GM18526 (cell line): ENCODE data around the gene GPRASP2.

Source experiments
- POLR2A ChIP-seq: IDR thresholded peaks from 3 replicates; pipeline ENCODE4 v1.6.1; 2011; ENCODE audit not compliant: insufficient read length; ENCODE audit errors: extremely low read depth

Gene GPRASP2

DNA sequence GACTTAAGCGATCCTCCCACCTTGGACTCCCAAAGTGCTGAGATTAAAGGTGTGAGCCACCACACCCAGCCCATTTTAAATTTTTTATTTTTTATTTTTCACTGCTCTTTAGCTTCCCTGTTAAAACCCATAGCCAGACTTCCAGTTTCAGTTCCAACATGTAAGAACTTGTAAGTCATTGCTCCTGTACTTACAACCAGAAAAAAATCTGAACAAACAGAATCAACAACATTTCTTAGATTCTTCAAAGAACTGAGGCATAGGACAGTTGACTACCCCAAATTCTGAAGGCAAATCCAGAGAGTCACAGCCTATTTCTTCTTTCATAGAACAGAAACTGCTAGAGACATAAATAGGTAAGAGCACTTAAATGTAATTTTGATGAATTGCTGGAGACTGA, 16.4 kb downstream of the GPRASP2 start:
- no peak for TF ChIP-seq POLR2A

DNA sequence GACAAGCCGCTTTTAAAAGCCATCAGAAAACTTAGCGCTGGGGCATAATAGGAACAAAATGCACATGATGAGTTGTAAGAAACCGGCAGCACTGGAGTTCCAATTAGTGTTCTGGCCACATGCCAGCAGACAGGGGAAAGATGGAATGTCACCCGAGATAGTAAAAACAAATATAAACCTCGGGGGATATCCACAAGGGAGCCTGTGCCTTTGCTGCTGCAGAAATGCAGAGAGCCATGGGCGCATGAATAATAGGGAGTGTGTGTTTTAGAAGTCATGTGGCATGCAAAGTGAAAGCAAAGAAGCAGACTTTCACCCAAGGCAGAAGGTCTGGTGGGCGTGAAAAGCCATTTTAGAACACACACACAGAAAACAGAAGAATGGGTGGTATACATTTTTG, 27.4 kb downstream of the GPRASP2 start:
- TF ChIP-seq POLR2A = no peak

- no peak for TF ChIP-seq POLR2A
Measured at GRCh38 chrX:102744307-102744706, 32.1 kb downstream of the GPRASP2 start.

- TF ChIP-seq POLR2A = no peak
Measured at GRCh38 chrX:102745513-102745856, 33.2 kb downstream of the GPRASP2 start.

DNA sequence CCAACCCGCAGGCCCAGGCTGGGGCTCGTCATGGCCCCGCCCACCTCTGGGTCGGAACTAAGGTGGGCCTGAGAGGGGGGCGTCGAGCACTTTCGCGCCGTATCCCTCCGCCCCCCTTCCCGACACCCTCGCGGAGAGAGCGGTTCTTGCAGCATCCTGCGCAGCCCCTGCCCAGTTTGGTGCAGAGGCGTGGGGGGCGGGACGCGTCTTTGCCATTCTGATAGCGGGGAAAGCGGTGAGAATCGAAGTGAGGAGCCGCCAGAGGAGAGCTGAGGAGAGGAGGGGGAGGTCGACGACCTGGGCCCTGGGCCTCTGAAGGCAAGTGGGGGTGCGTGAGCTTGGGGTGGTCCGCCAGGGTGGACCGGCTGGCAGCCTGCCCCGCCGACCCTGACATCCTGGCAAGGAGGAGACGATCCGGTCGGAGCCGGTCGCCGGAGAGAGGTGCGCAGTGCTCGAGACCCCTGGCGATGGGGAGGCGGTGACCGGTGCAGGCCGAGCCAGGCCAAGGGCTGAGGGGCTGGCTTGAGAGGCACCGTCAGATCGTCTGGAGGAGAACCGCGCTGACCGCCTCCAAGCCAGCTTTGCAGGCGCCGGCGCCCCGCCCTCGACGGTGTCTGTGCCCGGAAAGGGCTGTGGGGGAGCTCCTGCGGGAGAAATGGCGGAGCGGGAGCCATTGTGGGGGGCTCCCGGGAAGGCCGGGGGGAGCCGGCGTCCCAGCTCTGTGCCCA, 33.8 kb downstream of the GPRASP2 start:
- TF ChIP-seq POLR2A = no peak

DNA sequence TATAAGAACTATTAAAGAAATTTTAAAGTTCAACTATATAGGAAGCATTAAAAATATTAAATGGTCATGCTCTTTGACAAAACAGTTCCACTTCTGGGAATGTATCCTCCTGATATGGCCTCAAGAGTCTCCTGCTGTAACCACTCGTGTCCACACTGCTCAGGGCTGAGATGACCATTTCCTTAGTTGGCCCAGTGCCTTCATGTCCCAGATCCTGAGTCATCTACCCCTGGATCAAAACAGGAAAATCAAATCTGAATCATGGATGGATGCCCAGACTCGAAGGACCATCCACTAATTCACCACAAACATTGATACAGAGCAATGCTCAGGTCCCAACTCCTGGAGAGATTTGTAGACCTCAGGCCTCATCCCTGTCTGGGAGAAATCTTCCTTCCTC, 53.0 kb downstream of the GPRASP2 start:
- no peak for TF ChIP-seq POLR2A

DNA sequence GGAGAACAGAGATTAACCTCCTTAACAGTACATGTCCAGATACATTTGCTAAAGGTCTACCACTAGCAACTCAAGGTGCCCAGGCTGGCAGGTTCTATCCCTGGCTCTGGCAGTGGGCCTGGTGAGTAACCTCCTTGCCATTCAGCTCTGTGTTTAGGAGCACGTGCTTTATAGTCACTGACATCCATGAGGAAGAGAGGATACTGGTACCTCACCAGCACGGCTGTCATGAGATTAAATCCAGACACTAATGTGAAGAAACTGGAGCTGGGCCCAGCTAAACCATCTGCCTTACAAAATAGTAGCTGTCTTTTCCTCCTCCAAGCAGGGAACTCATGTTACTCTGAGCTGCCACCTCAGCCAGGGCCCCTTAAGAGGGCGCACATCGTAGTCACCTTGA, 53.6 kb downstream of the GPRASP2 start:
- no peak for TF ChIP-seq POLR2A

- no peak for TF ChIP-seq POLR2A
Measured at GRCh38 chrX:102767287-102767686, 55.0 kb downstream of the GPRASP2 start.
